Stimulated activated naive CD4-positive, alpha-beta T cell treated with Interleukin-2 at 50 U/mL for 16 hours (primary cell): ENCODE data around the gene PLEKHM3.

Experiments used
- DNase-seq: peaks from one replicate; lab custom pipeline; 2025; lab: John Stamatoyannopoulos, UW

PLEKHM3 gene

DNA sequence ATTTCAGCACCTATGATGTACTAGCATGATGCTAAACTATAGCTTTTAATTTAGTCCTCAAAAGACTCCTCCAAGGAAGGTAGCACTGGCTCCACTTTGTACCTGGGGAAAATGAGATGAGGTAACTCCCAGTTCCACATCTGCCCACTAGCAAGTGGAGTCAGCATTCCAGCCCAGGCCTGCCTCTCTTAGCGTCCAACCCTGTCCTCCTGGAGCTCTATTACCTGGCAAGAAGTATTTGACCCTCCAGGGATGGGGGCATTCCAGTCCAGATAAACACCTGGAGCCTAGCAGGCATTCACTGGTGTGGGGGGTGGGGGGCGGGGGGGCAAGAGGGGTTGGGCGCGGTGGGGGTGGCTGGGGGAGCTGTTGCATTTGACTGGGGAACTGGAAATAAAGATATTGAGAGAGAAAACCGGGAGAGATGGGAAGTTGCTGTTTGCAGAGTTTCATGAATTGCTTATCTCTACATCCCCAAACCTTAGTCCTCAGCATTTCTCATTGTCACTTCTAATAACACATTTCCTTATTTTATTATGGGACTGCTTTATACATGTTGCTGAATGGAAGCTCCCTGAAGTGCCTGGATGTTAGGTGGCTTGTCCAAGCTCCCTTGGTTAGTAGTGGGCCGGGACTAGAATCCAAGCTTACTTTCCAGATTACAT, 233.6 kb downstream of the PLEKHM3 start:
- no peak for DNase-seq

DNA sequence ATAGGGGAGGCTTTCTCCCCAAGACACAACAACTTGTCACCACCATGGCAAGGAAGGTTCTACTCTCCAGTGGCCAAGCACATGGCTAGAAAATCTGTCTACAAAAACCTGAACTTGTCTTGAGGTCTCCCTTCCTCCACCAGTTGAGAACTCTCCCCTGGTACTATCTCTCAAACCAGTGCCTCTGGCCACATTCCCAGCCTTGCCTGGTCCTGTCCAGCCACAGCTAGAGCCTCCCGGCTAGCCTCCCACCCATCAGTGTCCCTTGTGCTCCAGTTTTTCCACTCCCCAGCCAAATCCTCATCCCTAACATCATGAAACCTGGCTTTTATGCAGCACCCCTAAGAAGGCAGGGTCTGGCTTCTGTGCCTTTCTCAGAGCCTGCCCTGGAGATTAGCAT, 234.4 kb downstream of the PLEKHM3 start:
- no peak for DNase-seq

DNA sequence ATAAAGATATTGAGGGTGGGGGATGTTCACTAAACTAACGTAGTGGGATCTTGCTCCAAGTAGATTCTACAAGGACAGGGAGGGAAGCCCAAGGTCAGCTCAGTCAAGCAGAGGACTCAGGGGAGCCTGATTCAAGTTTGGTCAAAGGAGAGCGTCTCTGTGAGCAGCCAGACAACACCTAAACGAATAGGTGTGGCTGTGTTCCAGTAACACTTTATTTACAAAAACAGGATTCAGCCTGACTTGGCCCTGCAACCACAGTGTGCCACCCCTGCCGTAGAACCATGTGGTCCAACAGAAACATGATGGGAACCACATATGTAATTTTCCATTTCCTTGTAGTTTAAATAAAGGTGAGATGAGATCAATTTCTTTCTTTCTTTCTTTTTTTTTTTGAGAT, 237.5 kb downstream of the PLEKHM3 start:
- no peak for DNase-seq

DNA sequence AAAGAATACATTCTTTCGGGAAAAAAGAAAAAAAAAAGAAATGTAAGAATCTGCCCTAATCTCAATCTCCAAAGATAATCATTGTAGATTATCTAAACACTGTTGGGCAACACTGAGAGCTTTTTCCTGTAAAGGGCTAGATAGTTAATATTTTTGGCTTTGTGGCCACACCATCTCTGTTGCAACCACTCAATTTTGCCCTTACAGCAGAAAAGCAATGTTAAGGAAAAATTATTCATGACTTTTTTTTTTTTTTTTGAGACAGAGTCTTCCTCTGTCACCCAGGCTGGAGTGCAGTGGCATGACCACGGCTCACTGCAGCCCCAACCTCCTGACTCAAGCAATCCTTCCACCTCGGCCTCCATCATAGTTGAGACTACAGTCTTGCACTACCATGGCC, 238.3 kb downstream of the PLEKHM3 start:
- no peak for DNase-seq

DNA sequence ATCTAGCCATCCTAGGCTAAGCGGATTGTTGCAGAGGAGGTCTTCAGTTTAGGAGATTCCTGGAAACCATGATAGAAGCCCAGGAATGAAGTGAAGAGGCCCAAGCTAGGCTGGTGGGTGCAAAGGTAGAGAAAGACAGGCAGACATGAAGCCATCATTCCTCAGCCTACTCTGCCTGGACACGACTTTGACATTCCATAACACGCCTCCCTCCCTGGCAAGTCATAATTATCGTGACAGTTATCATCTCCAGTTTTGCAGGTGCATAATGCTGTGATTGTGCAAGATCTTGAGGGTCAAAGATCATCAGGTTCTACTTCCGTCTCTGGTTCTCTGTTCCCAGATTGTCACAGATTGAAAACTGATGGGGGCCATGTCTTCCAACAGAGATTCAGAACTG, 240.4 kb downstream of the PLEKHM3 start:
- no peak for DNase-seq

DNA sequence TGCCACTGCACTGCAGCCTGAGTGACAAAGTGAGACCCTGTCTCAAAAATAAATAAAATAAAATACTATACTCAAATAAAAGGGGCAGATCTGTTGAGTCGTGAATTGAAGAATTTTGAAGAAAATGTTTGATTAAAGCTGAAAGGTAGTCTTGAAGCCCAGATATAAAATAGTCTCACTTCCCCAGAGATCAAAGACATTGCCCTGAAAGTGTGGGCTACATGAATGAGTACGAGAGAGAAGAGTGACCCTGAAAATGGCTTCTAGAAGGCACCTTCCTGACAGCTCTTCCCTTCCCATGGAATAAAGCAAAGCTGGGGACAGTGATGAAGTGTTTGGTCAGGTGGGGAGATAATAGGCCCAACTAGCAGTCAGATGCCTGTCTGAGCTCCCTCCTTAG, 241.8 kb downstream of the PLEKHM3 start:
- DNase-seq: no peak

DNA sequence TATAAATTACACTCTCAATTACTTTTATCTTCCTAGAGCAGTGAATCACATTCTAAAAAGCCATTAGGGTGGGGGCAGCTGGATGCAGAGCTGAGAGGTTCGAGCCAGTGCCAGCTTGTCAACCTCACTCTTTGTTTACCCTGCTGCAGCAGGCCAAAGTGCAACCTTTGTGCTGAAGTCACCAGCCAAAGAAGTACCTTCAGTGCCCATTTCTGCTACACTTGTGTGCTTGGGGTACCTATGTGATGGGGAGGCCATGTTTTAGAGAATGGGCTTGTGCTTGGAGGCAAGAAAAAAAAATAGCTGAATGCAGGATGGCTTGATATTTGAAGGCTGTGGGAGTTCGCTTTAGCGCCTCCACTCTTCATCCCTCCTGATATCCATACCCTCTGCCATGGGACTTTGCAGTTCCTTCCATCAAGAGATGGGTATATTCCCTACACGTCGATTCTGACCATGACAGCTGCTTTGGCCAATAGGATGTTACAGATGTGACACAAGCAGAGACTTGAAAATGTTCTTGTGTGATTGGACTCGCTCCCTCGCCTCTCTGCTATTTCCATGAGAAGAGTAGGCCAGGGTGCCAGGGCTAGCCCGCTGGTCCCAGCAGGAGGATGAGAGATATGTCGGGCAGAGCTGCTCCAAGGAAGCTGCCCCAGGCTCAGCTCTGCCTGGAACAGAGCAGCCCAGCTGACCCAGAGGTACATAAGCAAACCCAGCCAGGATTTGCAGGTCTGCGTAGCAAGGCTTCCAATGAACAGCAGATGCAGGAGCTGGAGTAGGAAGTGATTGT, 242.9 kb downstream of the PLEKHM3 start:
- DNase-seq: no peak

DNA sequence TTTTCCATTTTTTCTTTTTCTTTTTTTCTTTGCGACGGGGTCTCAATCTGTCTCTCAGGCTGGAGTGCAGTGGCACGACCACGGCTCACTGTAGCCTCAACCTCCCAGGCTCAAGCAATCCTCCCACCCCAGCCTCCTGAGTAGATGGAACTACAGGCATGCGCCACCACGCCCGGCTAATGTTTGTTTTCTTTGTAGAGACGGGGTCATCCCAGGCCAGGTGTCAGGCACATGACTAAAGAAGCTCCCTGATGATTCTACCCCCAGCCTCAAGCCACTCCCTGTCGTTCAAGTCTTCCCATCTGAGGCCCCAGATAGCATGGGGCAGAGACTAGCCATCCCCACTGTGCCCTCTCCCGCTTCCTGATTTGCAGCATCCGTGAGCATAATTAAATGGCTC, 245.8 kb downstream of the PLEKHM3 start:
- no peak for DNase-seq

DNA sequence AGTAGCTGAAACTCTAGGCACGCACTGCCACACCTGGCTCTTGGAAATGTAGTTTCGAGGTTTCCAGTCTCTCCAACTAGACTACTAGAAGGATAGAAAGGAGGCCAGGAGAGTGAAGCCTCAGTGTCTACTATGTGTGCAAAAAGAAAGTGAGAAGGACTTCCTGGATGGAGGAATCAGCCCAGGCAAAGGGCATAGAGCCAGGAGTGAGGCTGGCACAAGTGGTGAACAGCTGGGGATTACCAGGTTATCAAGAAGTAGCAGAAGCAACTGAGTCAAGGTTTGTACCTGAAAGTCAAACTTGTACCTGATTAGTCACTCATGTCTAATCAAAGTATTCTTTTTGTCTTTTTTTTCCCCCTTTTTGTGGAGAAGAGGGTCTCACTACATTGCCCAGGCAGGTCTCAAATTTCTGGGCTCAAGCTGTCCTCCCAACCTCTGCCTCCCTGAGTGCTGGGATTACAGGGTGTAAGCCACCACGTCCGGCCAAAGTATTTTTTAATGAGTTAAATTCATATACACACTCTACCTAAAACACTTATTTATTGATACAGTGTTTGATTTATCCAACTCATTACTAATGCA, 246.9 kb downstream of the PLEKHM3 start:
- no peak for DNase-seq

DNA sequence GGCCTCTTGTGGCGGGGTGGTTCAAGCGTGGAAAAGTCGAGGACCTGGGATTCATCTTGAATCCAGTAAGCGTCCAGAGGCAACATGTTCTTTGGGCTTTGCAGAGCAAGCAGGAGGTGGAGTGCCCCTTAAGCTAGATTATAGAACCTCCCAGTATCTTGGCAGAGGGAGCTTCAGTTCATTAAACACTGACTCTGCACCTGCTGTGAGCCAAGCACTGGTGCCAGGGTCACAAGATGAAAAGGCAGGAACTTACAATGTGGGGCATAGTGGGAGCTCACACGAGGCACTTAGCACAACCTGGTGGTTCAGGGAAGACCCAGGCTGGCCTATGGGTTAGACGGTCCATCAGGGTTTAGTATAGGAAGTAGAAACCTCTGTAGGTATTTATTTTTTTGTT, 248.2 kb downstream of the PLEKHM3 start:
- no peak for DNase-seq

DNA sequence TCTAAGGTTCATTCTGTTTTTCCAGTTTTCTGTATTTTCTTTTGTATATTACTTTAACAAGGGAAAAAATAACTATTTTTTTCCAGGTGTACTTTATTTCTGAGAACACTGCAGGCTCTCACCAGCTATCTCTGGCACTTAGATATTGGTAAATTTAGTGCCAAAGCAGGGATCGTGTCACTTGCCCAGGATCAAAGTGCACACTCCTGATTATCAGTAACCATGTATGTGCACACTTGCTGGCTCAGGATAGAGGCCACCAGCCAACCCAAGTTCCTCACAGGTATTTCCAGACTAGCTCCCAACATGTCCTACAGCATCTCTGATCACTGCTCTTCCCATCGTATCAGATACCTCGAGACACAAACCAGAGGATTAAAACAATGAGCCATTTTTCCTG, 249.9 kb downstream of the PLEKHM3 start:
- no peak for DNase-seq

DNA sequence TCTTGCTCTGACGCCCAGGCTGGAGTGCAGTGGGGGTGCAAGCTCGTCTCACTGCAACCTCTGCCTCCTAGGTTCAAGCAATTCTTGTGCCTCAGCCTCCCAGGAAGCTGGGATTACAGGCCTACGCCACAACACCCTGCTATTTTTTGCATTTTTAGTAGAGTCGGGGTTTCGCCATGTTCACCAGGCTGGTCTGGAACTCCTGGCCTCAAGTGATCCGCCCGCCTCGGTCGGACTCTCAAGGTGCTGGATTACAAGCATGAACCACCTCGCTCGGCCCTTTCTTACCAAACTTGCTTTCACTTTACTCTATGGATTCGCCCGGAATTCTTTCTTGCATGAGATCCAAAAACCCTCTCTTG, 252.5 kb downstream of the PLEKHM3 start:
- DNase-seq: no peak

DNA sequence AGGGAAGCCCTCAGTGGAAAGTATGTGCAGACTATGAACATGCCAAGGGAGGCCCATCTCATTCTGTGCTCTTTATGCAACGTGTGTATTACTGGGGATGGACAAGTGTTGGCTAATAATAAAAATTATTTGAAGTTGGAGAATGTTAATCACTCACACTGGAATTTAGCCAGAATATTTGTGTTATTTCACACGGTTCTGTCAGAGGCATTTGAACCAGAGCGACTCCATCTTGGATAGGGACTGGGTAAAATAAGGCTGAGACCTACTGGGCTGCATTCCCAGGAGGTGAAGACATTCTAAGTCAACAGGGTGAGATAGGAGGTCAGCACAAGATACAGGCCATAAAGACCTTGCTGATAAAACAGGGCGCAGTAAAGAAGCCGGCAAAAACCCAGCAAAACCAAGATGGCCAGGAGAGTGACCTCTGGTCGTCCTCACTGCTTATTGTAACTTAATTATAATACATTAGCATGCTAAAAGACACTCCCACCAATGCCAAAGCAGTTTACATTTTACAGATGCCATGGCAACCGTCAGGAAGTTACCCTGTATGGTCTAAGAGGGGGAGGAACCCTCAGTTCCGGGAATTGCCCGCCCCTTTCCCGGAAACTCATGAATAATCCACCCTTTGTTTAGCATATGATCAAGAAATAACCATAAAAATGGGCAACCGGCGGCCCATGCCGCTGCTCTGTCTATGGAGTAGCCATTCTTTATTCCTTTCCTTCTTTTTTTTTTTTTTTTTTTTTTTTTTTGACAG, 253.1 kb downstream of the PLEKHM3 start:
- DNase-seq: peak; percentile 8

DNA sequence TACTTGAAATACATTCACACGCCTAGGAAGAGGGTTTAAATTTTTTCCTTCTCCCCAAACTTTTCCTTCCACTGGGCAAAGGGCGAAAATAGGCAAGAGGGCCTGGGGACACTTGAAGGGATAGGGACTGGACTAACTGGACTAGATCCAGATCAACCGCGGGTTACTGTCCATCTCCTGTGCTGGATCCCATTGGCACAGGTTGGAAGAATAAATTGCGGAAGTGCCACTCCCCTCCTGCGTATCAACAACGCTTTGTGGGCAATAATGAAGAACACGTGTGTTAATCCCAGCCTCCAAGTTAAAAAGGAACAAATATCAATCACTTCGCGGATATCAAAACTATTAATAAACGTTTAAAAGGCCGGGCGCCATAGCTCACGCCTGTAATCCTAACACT, 253.9 kb downstream of the PLEKHM3 start:
- no peak for DNase-seq
